Measurements from ENCODE around the gene CDH15.

Gene CDH15

GRCh38 chr16:89131783-89132182, 39.8 kb upstream of the CDH15 start:
- no peak for TF ChIP-seq CTCF (IDR thresholded peaks at IDR 0.05)
- no peak for DNase-seq (ENCODE audit: low spot score)
- no peak overlapping the region for H3K4me3 ChIP-seq
- no peak overlapping the region for H3K27ac ChIP-seq

GRCh38 chr16:89132194-89133005, 39.1 kb upstream of the CDH15 start:
- no peak for DNase-seq (ENCODE audit: low spot score)
- Histone ChIP-seq H3K4me3 (no peak overlapping the region), H3K27ac (no peak overlapping the region)
- no peak for TF ChIP-seq CTCF (IDR thresholded peaks at IDR 0.05)

- no peak for DNase-seq (ENCODE audit: low spot score)
- TF ChIP-seq CTCF (IDR thresholded peaks at IDR 0.05) = no peak
- H3K27ac ChIP-seq = no peak overlapping the region
- no peak overlapping the region for H3K4me3 ChIP-seq
Observed at GRCh38 chr16:89133457-89134127, 38.0 kb upstream of the CDH15 start.

GRCh38 chr16:89134269-89134668, 37.3 kb upstream of the CDH15 start:
- no peak for DNase-seq (ENCODE audit: low spot score)
- TF ChIP-seq CTCF (IDR thresholded peaks at IDR 0.05) = no peak
- H3K4me3 ChIP-seq = no peak overlapping the region
- H3K27ac ChIP-seq = no peak overlapping the region

GRCh38 chr16:89135166-89135565, 36.4 kb upstream of the CDH15 start:
- no peak for DNase-seq (ENCODE audit: low spot score)
- Histone ChIP-seq H3K27ac (no peak overlapping the region), H3K4me3 (no peak overlapping the region)
- TF ChIP-seq CTCF (IDR thresholded peaks at IDR 0.05) = no peak

GRCh38 chr16:89135971-89136765, 35.4 kb upstream of the CDH15 start:
- Histone ChIP-seq H3K4me3 (no peak overlapping the region), H3K27ac (no peak overlapping the region)
- no peak for TF ChIP-seq CTCF (IDR thresholded peaks at IDR 0.05)
- no peak for DNase-seq (ENCODE audit: low spot score)
